ENCODE data around the gene EMILIN3. TPM values are rescaled to one million over a fixed set of nuclear protein-coding genes. Genes with fewer than 3 reads are reported as not detected.
A peak's percentile ranks its signal among the peaks of the same experiment; 100 is the strongest.

Gene EMILIN3
- total and polyA plus RNA-seq, 7 donors = 0.12 to 1.5 (median 0.47) TPM; not detected in 1

- Histone ChIP-seq H3K27me3 (ENCODE audit: insufficient read depth in 3 of 3, low read length in 2 of 3) (no peaks in the 10 kb centered on the region), H3K4me3 (no peak overlapping the region), H3K36me3 (ENCODE audit: insufficient read depth in 1 of 2, low read depth in 1 of 2) (no peaks in the 10 kb centered on the region), H3K27ac (no peak overlapping the region), H3K9me3 (no peaks in the 10 kb centered on the region), H3K4me1 (peaks cover 15% of the 10 kb centered on the region)
- ATAC-seq = no peak
- TF ChIP-seq, protein P1, sequence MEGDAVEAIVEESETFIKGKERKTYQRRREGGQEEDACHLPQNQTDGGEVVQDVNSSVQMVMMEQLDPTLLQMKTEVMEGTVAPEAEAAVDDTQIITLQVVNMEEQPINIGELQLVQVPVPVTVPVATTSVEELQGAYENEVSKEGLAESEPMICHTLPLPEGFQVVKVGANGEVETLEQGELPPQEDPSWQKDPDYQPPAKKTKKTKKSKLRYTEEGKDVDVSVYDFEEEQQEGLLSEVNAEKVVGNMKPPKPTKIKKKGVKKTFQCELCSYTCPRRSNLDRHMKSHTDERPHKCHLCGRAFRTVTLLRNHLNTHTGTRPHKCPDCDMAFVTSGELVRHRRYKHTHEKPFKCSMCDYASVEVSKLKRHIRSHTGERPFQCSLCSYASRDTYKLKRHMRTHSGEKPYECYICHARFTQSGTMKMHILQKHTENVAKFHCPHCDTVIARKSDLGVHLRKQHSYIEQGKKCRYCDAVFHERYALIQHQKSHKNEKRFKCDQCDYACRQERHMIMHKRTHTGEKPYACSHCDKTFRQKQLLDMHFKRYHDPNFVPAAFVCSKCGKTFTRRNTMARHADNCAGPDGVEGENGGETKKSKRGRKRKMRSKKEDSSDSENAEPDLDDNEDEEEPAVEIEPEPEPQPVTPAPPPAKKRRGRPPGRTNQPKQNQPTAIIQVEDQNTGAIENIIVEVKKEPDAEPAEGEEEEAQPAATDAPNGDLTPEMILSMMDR (IDR thresholded peaks at IDR 0.05) = no peak
- no peak for DNase-seq
- intact Hi-C loops (cut with DNase I) = no loop called here
These were observed 46.2 kb downstream of the EMILIN3 start for GRCh38 chr20:41320441-41320840.

- H3K4me3 ChIP-seq = peak overlapping the region; percentile 89
- DNase-seq = no peak
- no peaks in the 10 kb centered on the region for H3K36me3 ChIP-seq (ENCODE audit: insufficient read depth in 1 of 2, low read depth in 1 of 2)
- TF ChIP-seq, protein P1 (IDR thresholded peaks at IDR 0.05) = no peak
- no peaks in the 10 kb centered on the region for H3K27me3 ChIP-seq (ENCODE audit: insufficient read depth in 3 of 3, low read length in 2 of 3)
- intact Hi-C loops (cut with DNase I) = loop anchor here in 1 of 2 donors (5.0 kb wide), 2 partner anchors 71 to 86 kb away; no protein-coding TSS in a partner anchor
- ATAC-seq = no peak
- no peaks in the 10 kb centered on the region for H3K9me3 ChIP-seq
- H3K27ac ChIP-seq = peak overlapping the region; percentile 95
- WGBS, 3 donors = 44 to 63% (median 45%) methylated on average over 5 of the region's 5 CpGs
- peaks cover 35% of the 10 kb centered on the region for H3K4me1 ChIP-seq
These were observed 48.4 kb downstream of the EMILIN3 start for GRCh38 chr20:41318271-41318649.

GRCh38 chr20:41317546-41318270 lies 48.9 kb downstream of the EMILIN3 start, which contains the start of gene ZHX3:
Gene ZHX3 (minus strand): TSS chr20:41317731. CDS start chr20:41204916, 112,815 bp downstream.
- H3K4me3 ChIP-seq = peak within 1 kb of the TSS; percentile 89
- H3K9me3 ChIP-seq = no peaks in the 10 kb centered on the region
- peaks cover 41% of the 10 kb centered on the region for H3K4me1 ChIP-seq
- TF ChIP-seq, protein P1 (IDR thresholded peaks at IDR 0.05) = no peak
- intact Hi-C loops (cut with DNase I) = loop anchor here in 1 of 2 donors (5.0 kb wide), 2 partner anchors 70 to 85 kb away; no protein-coding TSS in a partner anchor
- H3K27ac ChIP-seq = peak within 1 kb of the TSS; percentile 95
- DNase-seq (peak; percentile 98 to 99), ATAC-seq (peak; percentile 94 to 97 (median 95))
- H3K36me3 ChIP-seq (ENCODE audit: insufficient read depth in 1 of 2, low read depth in 1 of 2) = no peaks in the 10 kb centered on the region
- no peaks in the 10 kb centered on the region for H3K27me3 ChIP-seq (ENCODE audit: insufficient read depth in 3 of 3, low read length in 2 of 3)
- 1% methylated on average over 15 to 64 of the region's 64 CpGs for WGBS, 3 donors

DNA sequence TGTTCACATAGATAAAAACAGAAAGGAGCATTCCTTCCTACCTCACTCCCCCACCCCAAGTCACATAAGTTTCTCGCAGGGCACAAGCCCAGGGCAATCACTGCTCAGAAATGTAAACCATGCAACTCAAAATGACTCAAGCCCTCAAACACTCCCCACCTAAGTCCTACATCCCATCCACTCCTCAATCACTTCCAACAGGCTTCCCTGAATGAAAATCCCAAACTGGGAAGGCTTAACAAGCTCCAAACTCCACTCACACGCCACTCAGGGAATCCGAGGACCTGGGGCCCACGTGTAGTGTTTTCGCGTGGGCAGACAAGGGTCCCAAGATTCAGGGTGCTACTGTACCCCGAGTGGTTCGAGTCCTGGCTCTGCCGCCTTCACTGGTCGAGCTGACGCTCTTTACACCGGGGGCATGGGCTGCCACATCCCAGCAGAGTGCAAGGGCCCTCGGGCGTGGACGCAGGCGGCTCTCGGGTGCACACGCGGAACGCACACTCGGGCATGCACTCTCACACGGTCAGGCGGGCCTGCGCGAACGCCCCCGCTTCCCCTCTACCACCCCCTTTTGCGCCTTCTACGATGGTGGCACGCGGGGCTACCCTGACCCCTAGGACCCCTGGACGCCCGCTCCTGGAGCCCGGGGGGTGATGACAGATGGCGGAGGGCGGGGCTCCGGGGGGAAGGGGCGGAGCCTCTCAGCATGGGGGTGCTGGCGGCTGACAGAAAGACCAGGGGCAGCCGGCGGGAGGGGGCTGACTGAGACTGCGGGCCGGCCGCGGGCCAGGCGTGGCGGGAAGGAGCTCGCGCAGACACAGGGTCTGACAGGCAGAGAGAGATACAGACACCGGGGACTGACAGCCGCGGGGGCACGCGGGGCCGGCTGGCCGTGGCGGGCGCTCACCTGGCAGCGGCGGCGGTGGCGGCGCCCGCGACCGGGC lies 49.7 kb downstream of the EMILIN3 start:
- intact Hi-C loops (cut with DNase I) = loop anchor here in 1 of 2 donors (5.0 kb wide), 2 partner anchors 70 to 85 kb away; no protein-coding TSS in a partner anchor
- Histone ChIP-seq H3K9me3 (no peaks in the 10 kb centered on the region), H3K4me1 (peaks cover 43% of the 10 kb centered on the region), H3K27ac (peak overlapping the region; percentile 95), H3K27me3 (ENCODE audit: insufficient read depth in 3 of 3, low read length in 2 of 3) (no peaks in the 10 kb centered on the region), H3K36me3 (ENCODE audit: insufficient read depth in 1 of 2, low read depth in 1 of 2) (no peaks in the 10 kb centered on the region), H3K4me3 (peak overlapping the region; percentile 89)
- TF ChIP-seq, protein P1 (IDR thresholded peaks at IDR 0.05) = no peak
- DNase-seq (peak; percentile 84 to 91), ATAC-seq (peak; percentile 65 to 78 (median 70))
- WGBS, 3 donors = 1 to 2% (median 1%) methylated on average over 51 to 66 of the region's 66 CpGs

Data from psoas muscle (tissue), 8 donors.